GM12878 (cell line): Measurements from ENCODE around the gene KIAA0930. TPM values are rescaled to one million over a fixed set of nuclear protein-coding genes. Genes with fewer than 3 reads are reported as not detected.

Experiments
- ATAC-seq: fragments of 200-7000 bp; cut with Tn5 transposase; 3 replicates; pipeline ENCODE4 v1.9.1; 2020; ENCODE audit warnings: mild to moderate bottlenecking, moderate library complexity
- Bru-seq: library from RNA; stranded (reverse); fragments of 400-500 nt; gene quantifications from one replicate; lab custom pipeline; 2021; lab: Mats Ljungman, UMichigan
- BruChase-seq, 2 experiments: library from RNA; stranded (reverse); fragments of 400-500 nt; gene quantifications; one replicate each; lab custom pipeline; 2021; lab: Mats Ljungman, UMichigan
- BruUV-seq: library from RNA; stranded (reverse); fragments of 400-500 nt; replicated peaks from 2 replicates; lab custom pipeline; 2021; lab: Mats Ljungman, UMichigan
- CTCF ChIA-PET: fragments of 300-600 bp; sonication (Branson Sonifier 250); formaldehyde crosslinking; extraction: SDS; loops from one replicate; lab custom pipeline; 2021; ENCODE audit warnings: inconsistent platforms; lab: Yijun Ruan, JAX
- POLR2A ChIA-PET: fragments of 350-600 bp; formaldehyde crosslinking; extraction: SDS; loops from one replicate; lab custom pipeline; 2021; ENCODE audit warnings: inconsistent platforms; lab: Charles Lee
- RAD21 ChIA-PET: fragments of 300-600 bp; sonication (Branson Sonifier 250); formaldehyde crosslinking; loops from one replicate; lab custom pipeline; 2023; ENCODE audit warnings: antibody characterized with exemption; ENCODE audit not compliant: unreplicated experiment; lab: Charles Lee
- SMC1A ChIA-PET: fragments of 300-600 bp; sonication (Branson Sonifier 250); formaldehyde crosslinking; loops from one replicate; lab custom pipeline; 2023; ENCODE audit not compliant: unreplicated experiment, uncharacterized antibody; lab: Charles Lee
- DNase-seq: peaks from one replicate; pipeline ENCODE4 v3.0.0-alpha.2; 2011; ENCODE audit warnings: low read depth, low spot score
- FAIRE-seq: peaks from 3 replicates; lab custom pipeline; 2011; peaks lifted over from hg19 to GRCh38; lab: Jason Lieb, UNC
- H2AFZ ChIP-seq: 2 replicates; pipeline ENCODE4 v1.6.0; 2011; ENCODE audit warnings: low read depth, low read length, control low read depth; ENCODE audit not compliant: control insufficient read depth
- H3K27ac ChIP-seq: 2 replicates; pipeline ENCODE4 v1.5.1; 2011; ENCODE audit warnings: control low read depth; ENCODE audit not compliant: control insufficient read depth, insufficient read depth
- H3K27me3 ChIP-seq, 2 experiments: replicated peaks in 1 of 2; 2 replicates each; pipeline versions ENCODE4 v1.6.0 to v1.6.1; 2011; ENCODE audit warnings: low read length in 1 of 2; ENCODE audit not compliant: control insufficient read depth in 2 of 2, insufficient read depth in 2 of 2
- H3K36me3 ChIP-seq, 2 experiments: 2 replicates each; pipeline ENCODE4 v1.5.1; 2011; ENCODE audit warnings: low read length in 1 of 2; ENCODE audit not compliant: control insufficient read depth in 2 of 2, insufficient read depth in 2 of 2
- H3K4me1 ChIP-seq: 2 replicates; pipeline ENCODE4 v1.6.1; 2011; ENCODE audit warnings: mild to moderate bottlenecking, low read length, moderate library complexity, mixed read lengths; ENCODE audit not compliant: control insufficient read depth, insufficient read depth
- H3K4me2 ChIP-seq: 2 replicates; pipeline ENCODE4 v1.6.0; 2011; ENCODE audit warnings: control low read depth; ENCODE audit not compliant: control insufficient read depth, insufficient read depth
- H3K4me3 ChIP-seq: fragments of 200-600 bp; sonication (generic); 2 replicates; pipeline ENCODE4 v1.5.1; 2016
- H3K79me2 ChIP-seq: 2 replicates; pipeline ENCODE4 v1.6.0; 2011; ENCODE audit warnings: low read length; ENCODE audit not compliant: control insufficient read depth, insufficient read depth
- H3K9ac ChIP-seq: 2 replicates; pipeline ENCODE4 v1.8.0; 2011; ENCODE audit warnings: low read length, control low read depth, mixed read lengths; ENCODE audit not compliant: control insufficient read depth, insufficient read depth
- H3K9me3 ChIP-seq: replicated peaks from 3 replicates; pipeline ENCODE4 v1.5.1; 2011; ENCODE audit warnings: mild to moderate bottlenecking, low read length; ENCODE audit not compliant: control insufficient read depth, insufficient read depth
- H4K20me1 ChIP-seq: 2 replicates; pipeline ENCODE4 v1.6.0; 2011; ENCODE audit not compliant: control insufficient read depth, insufficient read depth
- ATF7 ChIP-seq: fragments of 450-650 bp; IDR thresholded peaks from 2 replicates; pipeline ENCODE4 v1.6.1; 2016; ENCODE audit warnings: low read depth, mild to moderate bottlenecking
- BHLHE40 ChIP-seq, 2 experiments: fragments of 450-650 bp in 1 of 2; IDR thresholded peaks; 2 replicates each; pipeline ENCODE4 v1.6.1; 2011 to 2017; ENCODE audit warnings: low read depth in 2 of 2, borderline replicate concordance in 1 of 2, improper control_type of control experiment in 1 of 2, low read length in 1 of 2, mild to moderate bottlenecking in 1 of 2
- CBX5 ChIP-seq: sonication (generic); IDR thresholded peaks from 2 replicates; pipeline ENCODE4 v1.6.1; 2016; ENCODE audit warnings: low read depth, moderate library complexity, mild to moderate bottlenecking, inconsistent platforms
- EZH2 ChIP-seq: IDR thresholded peaks from 2 replicates; pipeline ENCODE4 v1.6.1; 2012; ENCODE audit warnings: low read depth, mild to moderate bottlenecking, control low read depth, inconsistent platforms, low read length, borderline replicate concordance; ENCODE audit not compliant: control insufficient read depth
- GATAD2B ChIP-seq: fragments of 450-650 bp; conservative IDR thresholded peaks from 2 replicates; pipeline ENCODE4 v1.6.1; 2017; ENCODE audit warnings: low read depth, mild to moderate bottlenecking, moderate library complexity
- HDAC2 ChIP-seq: fragments of 200-600 bp; sonication (generic); IDR thresholded peaks from 2 replicates; pipeline ENCODE4 v1.6.1; 2017
- IKZF1 ChIP-seq: fragments of 450-650 bp; conservative IDR thresholded peaks from 2 replicates; pipeline ENCODE4 v1.6.1; 2017; ENCODE audit warnings: antibody characterized with exemption, mild to moderate bottlenecking
- IKZF2 ChIP-seq, 2 experiments: fragments of 450-650 bp; IDR thresholded peaks; 2 replicates each; pipeline ENCODE4 v1.6.1; 2017; ENCODE audit warnings: mild to moderate bottlenecking in 2 of 2, moderate library complexity in 2 of 2
- IRF3 ChIP-seq: fragments of 450-650 bp; IDR thresholded peaks from 2 replicates; pipeline ENCODE4 v1.6.1; 2014; ENCODE audit warnings: mild to moderate bottlenecking
- JUND ChIP-seq: IDR thresholded peaks from 2 replicates; pipeline ENCODE4 v1.6.1; 2012; ENCODE audit warnings: low read depth, mild to moderate bottlenecking, low read length, improper control_type of control experiment, moderate library complexity
- KLF5 ChIP-seq: fragments of 450-650 bp; IDR thresholded peaks from 2 replicates; pipeline ENCODE4 v1.6.1; 2014; ENCODE audit warnings: mild to moderate bottlenecking; ENCODE audit not compliant: partially characterized antibody
- NR2C1 ChIP-seq: fragments of 450-650 bp; IDR thresholded peaks from 2 replicates; pipeline ENCODE4 v1.6.1; 2017; ENCODE audit warnings: antibody characterized with exemption, mild to moderate bottlenecking, moderate library complexity
- POLR2A ChIP-seq: IDR thresholded peaks from 2 replicates; pipeline ENCODE4 v1.6.1; 2011; ENCODE audit warnings: low read depth, mild to moderate bottlenecking, low read length
- RUNX3 ChIP-seq: IDR thresholded peaks from 2 replicates; pipeline ENCODE4 v1.6.1; 2012; ENCODE audit warnings: low read length, inconsistent platforms
- TCF7 ChIP-seq: IDR thresholded peaks from 2 replicates; pipeline ENCODE4 v1.6.1; 2014; ENCODE audit warnings: antibody characterized with exemption, borderline replicate concordance
- YY1 ChIP-seq: IDR thresholded peaks from 2 replicates; pipeline ENCODE4 v1.6.1; 2011; ENCODE audit warnings: low read depth, mild to moderate bottlenecking, low read length
- ZBED1 ChIP-seq: IDR thresholded peaks from 2 replicates; pipeline ENCODE4 v1.6.1; 2016; ENCODE audit warnings: borderline replicate concordance
- WGBS: methylation state at CpG from one replicate; pipeline ENCODE4 v1.1.6; 2016; ENCODE audit warnings: low lambda C conversion rate; ENCODE audit not compliant: insufficient replicate concordance, insufficient coverage; ENCODE audit errors: missing lambda C conversion rate; 5-methylcytosine and 5-hydroxymethylcytosine counted together
- in situ Hi-C: fragments of 300-500 bp; cut with MboI; formaldehyde crosslinking; loops from 9 replicates; pipeline ENCODE4 v1.14.3; 2018; ENCODE audit warnings: mixed read lengths
- intact Hi-C: fragments of 100-400 bp; cut with micrococcal nuclease; formaldehyde crosslinking; loops from one replicate; pipeline ENCODE4 v1.14.2; 2022; ENCODE audit not compliant: unreplicated experiment
- long read RNA-seq, 2 experiments: library from polyadenylated mRNA; unstranded; transcript quantifications; one replicate each; pipeline ENCODE4 v2.0.0, GENCODE V29; 2019 to 2020
- polyA minus RNA-seq, 3 experiments: library from RNA; depleted of rRNA, polyadenylated mRNA; stranded (reverse); fragments of >200 nt; gene quantifications; 2 replicates each; pipeline ENCODE4 v1.2.3, GENCODE V29; 2011
- polyA plus RNA-seq, 11 experiments: library from polyadenylated mRNA; depleted of rRNA in 4 of 11; unstranded in 6 of 11; stranded (reverse) in 5 of 11; fragments of >200 nt; fragmentation: Nextera tagmentation in 4 of 11; fragmentation: Illumina TruSeq in 1 of 11; extraction: Ambion mirVana in 4 of 11; extraction: Trizol in 1 of 11; gene quantifications; 1 replicate in 1 of 11; 2 replicates in 10 of 11; pipeline versions ENCODE4 v1.2.1 to v1.2.3, GENCODE V29; 2011 to 2016; ENCODE audit warnings: inconsistent platforms in 2 of 11, missing spikeins in 2 of 11, low read depth in 1 of 11
- total RNA-seq, 4 experiments: library from RNA; depleted of rRNA in 3 of 4; stranded (reverse); fragments of >200 nt in 3 of 4; fragmentation: Illumina TruSeq in 1 of 4; extraction: Trizol in 1 of 4; gene quantifications; 2 replicates each; pipeline versions ENCODE4 v1.2.1 to v1.2.3, GENCODE V29; 2013 to 2021

KIAA0930 gene
- 25.3 and 27.5 TPM in 2 replicates for total RNA-seq (2013; cell fraction: nucleolus; rRNA removed)
- total RNA-seq (2014; rRNA removed) (99.8 and 102 TPM in 2 replicates), total RNA-seq (2014; rRNA removed; fragmentation: Illumina TruSeq; extraction: Trizol) (39.2 and 45.2 TPM in 2 replicates), total RNA-seq (2021) (125 and 127 TPM in 2 replicates), polyA plus RNA-seq (2011; rRNA removed) (38.7 and 58.2 TPM in 2 replicates), polyA plus RNA-seq (2014; fragmentation: Illumina TruSeq; extraction: Trizol) (13.4 and 47.4 TPM in 2 replicates), polyA plus RNA-seq (2014; fragmentation: Nextera tagmentation; extraction: Ambion mirVana) (1 to 10 TPM; 3.6 to 9.2 TPM), polyA plus RNA-seq (2014; rRNA removed) (114 and 120 TPM in 2 replicates), polyA plus RNA-seq (2016; fragmentation: Nextera tagmentation; extraction: Ambion mirVana) (10 to 100 TPM; 14.2 to 16.3 TPM), polyA minus RNA-seq (2011; rRNA and poly(A)+ RNA removed) (26.4 and 47.9 TPM in 2 replicates), Bru-seq, nascent RNA (percentile 61 among the genes with signal in this experiment), BruChase-seq, experiment 1, labeled RNA remaining after a 6-hour chase (percentile 66 among the genes with signal in this experiment), BruChase-seq, experiment 2, labeled RNA remaining after a 2-hour chase (percentile 61 among the genes with signal in this experiment)
- polyA plus RNA-seq (2011; ENCODE audit: low read depth) = 23.2 TPM
- polyA plus RNA-seq (2011; cell fraction: cytosol; rRNA removed) = 79.0 and 81.0 TPM in 2 replicates
- polyA plus RNA-seq (2011; cell fraction: nucleus; rRNA removed) = 65.6 and 80.7 TPM in 2 replicates
- polyA plus RNA-seq (2012) = 57.8 and 60.4 TPM in 2 replicates
- polyA minus RNA-seq (2011; cell fraction: cytosol; rRNA and poly(A)+ RNA removed) = 20.2 and 21.9 TPM in 2 replicates
- 10.3 and 17.9 TPM in 2 replicates for polyA minus RNA-seq (2011; cell fraction: nucleus; rRNA and poly(A)+ RNA removed)
- long read RNA-seq, experiment 1, partial matches to known transcripts = 2 of 4 reads
- long read RNA-seq, experiment 1, other reads (novel, unspliced or antisense) = 2 of 4 reads
- long read RNA-seq, experiment 2, partial matches to known transcripts = 0 of 5 reads
- long read RNA-seq, experiment 2, other reads (novel, unspliced or antisense) = 5 of 5 reads

GRCh38 chr22:45240810-45241631 is at the start of gene KIAA0930:
TSS of gene KIAA0930 (minus strand) at chr22:45240894. CDS start at chr22:45240703, 191 bp downstream.
- H3K4me1 ChIP-seq = peaks cover 41% of the 10 kb centered on the region
- ChIA-PET POLR2A (no interaction called here), RAD21 (no interaction called here), SMC1A (no interaction called here), CTCF (no interaction called here)
- FAIRE-seq = no peak
- intact Hi-C loops (no loop called here), in situ Hi-C loops (no loop called here)
- H3K79me2 ChIP-seq = peaks cover 42% of the 10 kb centered on the region
- peak within 1 kb of the TSS; percentile 88 for H3K4me3 ChIP-seq
- H3K4me2 ChIP-seq = peak within 1 kb of the TSS; percentile 98
- DNase-seq = no peak
- peak within 1 kb of the TSS; percentile 79 for H2AFZ ChIP-seq
- H3K36me3 ChIP-seq = peaks cover 0 to 2% of the 10 kb centered on the region in 2 experiments; a peak in 1 of 4 replicates
- H3K27ac ChIP-seq = peak within 1 kb of the TSS; percentile 71
- peak within 1 kb of the TSS; percentile 73 for H3K9ac ChIP-seq
- no TSS peak for BruUV-seq
- no peaks in the 10 kb centered on the region for H3K27me3 ChIP-seq
- ATAC-seq = peak; percentile 71
- no peaks in the 10 kb centered on the region for H3K9me3 ChIP-seq
- H4K20me1 ChIP-seq = no peaks in the 10 kb centered on the region
- WGBS = 9% methylated on average over 24 of the region's 66 CpGs
- TF ChIP-seq KLF5 (no peak), BHLHE40 (IDR thresholded peaks at IDR 0.05; ENCODE audit: borderline replicate concordance in 1 of 2, low read depth in 2 of 2, low read length in 1 of 2) (peak; percentile 28 to 45; a peak in 2 of 4 replicates), TCF7 (no peak), ATF7 (no peak), IKZF2 (IDR thresholded peaks at IDR 0.05) (peak in 1 of 2 experiments; percentile 48; a peak in 2 of 4 replicates), GATAD2B (peak; percentile 55; the same call in 1 of the 2 replicates), ZBED1 (no peak), IRF3 (no peak), CBX5 (no peak), POLR2A (0 out of 2 replicates have a peak, but pooled peaks have one; percentile 13), YY1 (peak; percentile 28; the same call in 1 of the 2 replicates), JUND (no peak), HDAC2 (no peak), NR2C1 (peak; percentile 34; the same call in 1 of the 2 replicates), EZH2 (no peak), IKZF1 (peak; percentile 44), RUNX3 (no peak)
